ENCODE measurements around the gene IQSEC2.

IQSEC2 gene

DNA sequence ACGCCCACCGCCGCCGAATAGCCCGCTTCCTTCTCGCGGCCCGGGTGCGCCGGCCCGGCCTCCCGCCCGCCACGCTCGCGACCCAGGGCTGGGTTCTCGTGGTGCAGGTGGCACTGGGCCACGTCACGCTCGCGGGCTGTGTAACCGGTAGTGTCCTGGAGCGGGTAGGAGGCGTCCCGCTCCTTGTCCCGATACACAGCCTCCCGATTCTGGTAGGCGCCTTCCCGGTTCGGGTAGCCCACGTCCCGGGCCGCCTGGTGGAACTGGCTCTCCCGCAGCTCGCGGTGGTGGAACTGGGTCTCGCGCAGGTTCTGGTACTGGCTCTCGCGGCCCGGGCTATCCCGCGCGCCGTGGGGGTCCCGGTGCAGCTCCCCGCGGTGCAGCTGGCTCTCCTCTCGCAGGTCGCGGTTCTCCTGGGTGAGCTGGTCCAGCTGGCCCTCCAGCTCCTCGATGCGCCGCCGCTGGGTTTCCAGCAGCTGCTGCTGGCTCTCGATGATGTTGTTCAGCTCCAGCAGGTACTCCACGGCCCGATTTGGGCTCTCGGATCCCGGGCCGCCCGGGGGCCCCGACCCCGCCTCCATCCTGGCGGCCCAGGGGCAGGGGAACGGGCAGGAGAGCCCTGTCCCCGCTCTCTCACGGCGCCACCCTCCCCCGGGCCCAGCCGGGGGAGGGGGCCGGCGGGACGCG, 39.3 kb upstream of the IQSEC2 start:
- H3K27ac ChIP-seq, result peak overlapping the region; percentile 31; the same call in 1 of the 2 replicates
- TF ChIP-seq, protein P1, sequence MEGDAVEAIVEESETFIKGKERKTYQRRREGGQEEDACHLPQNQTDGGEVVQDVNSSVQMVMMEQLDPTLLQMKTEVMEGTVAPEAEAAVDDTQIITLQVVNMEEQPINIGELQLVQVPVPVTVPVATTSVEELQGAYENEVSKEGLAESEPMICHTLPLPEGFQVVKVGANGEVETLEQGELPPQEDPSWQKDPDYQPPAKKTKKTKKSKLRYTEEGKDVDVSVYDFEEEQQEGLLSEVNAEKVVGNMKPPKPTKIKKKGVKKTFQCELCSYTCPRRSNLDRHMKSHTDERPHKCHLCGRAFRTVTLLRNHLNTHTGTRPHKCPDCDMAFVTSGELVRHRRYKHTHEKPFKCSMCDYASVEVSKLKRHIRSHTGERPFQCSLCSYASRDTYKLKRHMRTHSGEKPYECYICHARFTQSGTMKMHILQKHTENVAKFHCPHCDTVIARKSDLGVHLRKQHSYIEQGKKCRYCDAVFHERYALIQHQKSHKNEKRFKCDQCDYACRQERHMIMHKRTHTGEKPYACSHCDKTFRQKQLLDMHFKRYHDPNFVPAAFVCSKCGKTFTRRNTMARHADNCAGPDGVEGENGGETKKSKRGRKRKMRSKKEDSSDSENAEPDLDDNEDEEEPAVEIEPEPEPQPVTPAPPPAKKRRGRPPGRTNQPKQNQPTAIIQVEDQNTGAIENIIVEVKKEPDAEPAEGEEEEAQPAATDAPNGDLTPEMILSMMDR (conservative IDR thresholded peaks at IDR 0.05), result no peak

DNA sequence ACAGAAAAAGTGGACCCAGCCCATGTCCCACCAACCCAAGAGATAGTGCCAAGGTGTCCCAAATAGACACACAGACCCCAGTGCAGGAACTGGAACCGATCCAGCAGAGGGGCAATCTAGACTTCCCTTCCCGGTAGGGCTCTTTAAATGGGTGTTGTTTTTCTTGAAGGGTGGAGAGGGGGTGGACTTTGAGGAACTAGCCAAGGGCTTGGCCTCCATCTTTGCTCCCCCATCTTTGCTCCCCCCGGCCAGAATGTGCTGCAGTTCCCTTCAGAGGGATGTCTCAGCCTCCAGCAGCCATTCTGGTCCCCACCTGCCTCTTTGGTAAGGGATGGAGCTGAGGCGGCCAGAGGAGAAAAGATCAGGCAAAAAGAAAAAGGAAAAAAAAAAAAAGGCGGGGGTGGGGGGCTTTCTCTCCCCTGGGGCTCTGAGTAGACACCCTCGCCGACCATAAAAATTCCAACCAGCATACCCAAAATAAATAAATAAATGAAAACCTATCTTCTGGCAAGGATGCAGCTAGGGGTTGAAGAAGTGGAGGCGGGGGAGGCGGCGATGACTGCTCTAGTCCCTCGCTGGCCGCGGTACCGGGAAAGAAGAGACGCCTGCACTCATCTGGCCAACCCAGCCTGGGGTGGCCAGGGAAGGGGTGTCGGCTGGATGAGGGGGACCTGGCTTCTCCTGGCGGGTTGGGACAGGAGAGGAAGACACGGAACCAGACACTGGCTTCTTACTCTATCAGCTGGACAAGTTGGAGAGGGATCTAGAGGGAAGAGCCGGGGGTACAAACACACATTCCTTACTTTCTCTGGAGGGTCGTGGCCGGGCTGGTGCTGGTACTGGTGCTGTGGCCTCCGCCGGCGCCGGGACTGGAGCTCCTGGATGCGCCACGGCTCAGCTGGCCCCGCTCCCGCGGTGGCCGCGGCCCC, 38.5 kb upstream of the IQSEC2 start:
- TF ChIP-seq, protein P1 (conservative IDR thresholded peaks at IDR 0.05), result no peak
- H3K27ac ChIP-seq, result no peak overlapping the region; the same call in 1 of the 2 replicates

DNA sequence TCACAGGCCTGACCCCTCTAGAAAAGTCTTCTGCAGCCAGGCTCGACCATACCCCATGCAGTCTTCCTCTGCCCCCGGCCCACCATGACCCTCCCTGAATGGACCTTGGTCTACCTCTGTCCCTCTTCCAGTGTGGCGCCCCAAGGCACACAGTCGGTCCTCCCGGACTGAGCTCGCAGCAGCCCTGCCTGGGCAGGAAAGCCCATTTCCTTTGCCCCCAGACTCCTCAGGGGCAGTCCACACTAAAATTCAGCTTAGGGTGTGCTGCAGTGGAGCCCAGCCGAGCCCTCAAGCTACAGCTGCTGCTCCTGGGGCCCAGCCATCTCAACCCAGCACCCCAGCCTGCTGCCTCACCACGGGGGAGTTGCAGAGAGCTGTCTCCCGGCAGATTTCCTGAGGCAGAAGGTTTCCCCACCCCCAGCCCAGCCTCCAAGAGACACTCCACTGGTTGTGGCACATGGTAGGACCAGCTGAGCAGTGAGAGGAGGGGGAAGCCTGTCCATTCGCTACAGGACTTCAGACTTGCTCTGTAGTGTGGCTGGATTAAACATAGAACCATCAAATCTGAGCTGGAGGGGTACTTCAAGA, 37.5 kb upstream of the IQSEC2 start:
- TF ChIP-seq, protein P1 (conservative IDR thresholded peaks at IDR 0.05), result no peak
- no peak overlapping the region for H3K27ac ChIP-seq

DNA sequence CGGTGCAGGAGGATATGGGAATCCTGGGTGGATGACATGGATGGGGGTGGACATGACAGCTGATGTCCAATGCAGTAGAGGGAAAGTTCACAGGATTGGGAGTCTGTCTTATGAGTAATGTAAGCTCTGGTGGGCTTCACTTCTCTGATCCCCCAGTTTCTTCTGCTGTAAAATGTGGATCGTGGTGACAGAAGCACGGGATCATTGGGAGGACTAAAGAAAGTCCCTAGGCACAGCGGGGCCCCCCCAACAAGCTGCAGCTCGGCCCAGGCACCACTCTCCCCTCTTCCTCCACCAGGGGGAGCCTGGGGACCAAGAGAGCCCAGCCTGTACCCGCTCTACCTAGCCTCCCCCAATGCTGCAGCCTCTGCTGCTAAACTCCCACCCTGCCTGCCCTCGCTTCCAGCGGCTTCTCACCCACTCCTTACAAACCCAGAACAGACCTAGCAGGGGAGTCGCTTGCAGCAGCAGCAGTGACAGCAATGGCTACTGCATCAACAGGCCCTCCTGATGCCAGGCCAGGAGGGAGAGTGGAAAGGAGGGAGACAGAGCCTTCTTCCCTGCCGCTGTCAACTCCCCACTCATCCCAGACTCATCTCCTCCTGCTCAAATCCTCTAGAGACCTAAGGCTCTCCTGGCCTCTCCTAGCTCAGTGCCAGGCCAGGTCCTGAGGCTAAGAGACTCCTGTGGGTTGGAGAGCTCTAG, 36.1 kb upstream of the IQSEC2 start:
- no peak overlapping the region for H3K27ac ChIP-seq
- TF ChIP-seq, protein P1 (conservative IDR thresholded peaks at IDR 0.05), result peak; percentile 74

DNA sequence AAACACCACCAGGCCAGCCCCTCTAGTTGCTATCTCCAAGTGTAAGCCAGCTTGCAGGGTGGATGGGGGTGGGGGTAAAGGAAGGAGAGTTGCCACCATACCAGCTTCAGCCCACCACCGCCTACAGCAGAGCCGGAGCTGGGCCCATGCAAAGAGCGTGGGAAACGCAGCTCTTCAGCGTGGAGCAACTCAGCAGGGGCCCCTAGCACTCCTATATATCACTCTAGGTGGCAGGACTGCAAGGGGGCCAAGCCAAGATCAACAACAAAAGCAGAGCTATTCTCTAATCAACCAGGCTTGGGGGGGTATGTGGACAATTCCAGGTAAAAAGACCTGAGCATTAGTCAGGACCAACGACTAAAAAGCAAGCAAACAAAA, 35.5 kb upstream of the IQSEC2 start:
- TF ChIP-seq, protein P1 (conservative IDR thresholded peaks at IDR 0.05), result no peak
- H3K27ac ChIP-seq, result no peak overlapping the region

DNA sequence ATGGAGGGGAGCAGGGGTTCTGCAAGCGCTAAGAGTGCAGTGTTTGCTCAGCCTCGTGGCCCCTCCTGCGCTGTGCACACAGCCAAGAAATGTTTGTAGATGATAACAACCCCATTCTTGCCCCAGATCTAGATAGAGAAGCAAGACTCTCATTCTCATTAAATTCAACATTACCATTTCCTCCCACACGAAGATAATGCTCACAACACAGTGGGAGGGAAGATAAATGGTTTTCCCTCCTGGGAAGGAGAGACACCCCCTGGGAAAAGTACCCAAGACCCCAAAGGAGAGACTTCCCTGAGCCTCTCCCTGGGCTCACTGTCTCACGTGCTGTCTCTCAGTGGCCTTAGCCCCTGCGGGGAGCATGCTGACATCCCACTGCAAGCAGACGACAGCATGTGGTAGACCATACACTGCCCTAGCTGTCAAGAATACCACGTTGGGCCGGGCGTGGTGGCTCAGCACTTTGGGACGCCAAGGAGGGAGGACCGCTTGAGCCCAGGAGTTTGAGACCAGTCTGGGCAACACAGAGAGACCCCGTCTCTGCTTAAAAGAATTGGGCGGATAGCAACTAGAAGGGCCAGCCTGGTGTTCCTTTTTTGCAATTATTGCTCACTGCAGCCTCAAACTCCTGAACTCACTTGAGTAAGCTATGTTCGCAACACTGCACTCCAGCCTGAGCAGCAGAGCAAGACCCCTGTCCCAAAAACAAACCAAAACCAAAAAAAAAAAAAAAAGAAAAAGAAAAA, 34.9 kb upstream of the IQSEC2 start:
- TF ChIP-seq, protein P1 (conservative IDR thresholded peaks at IDR 0.05), result no peak
- no peak overlapping the region for H3K27ac ChIP-seq
